CD4-positive, alpha-beta T cell (primary cell): ENCODE results near the gene STRA8. TPM values are rescaled to one million over a fixed set of nuclear protein-coding genes. Genes with fewer than 3 reads are reported as not detected.

ENCODE experiments used
- ATAC-seq: fragments of 200-7000 bp; cut with Tn5 transposase; one replicate; pipeline ENCODE4 v1.10.0; 2022; ENCODE audit warnings: mild to moderate bottlenecking; ENCODE audit not compliant: poor library complexity
- CTCF ChIA-PET: fragments of 350-600 bp; sonication (Branson Sonifier 250); formaldehyde crosslinking; loops from one replicate; lab custom pipeline; 2021; ENCODE audit warnings: antibody characterized with exemption, inconsistent platforms; lab: Charles Lee
- POLR2A ChIA-PET: fragments of 350-600 bp; sonication (Branson Sonifier 250); formaldehyde crosslinking; loops from one replicate; lab custom pipeline; 2021; ENCODE audit warnings: antibody characterized with exemption, inconsistent platforms; lab: Charles Lee
- DNase-seq, 14 experiments: peaks; one replicate each; pipeline ENCODE4 v3.0.0-alpha.2; 2013 to 2020; ENCODE audit warnings: mixed read lengths in 2 of 14
- H3K27ac ChIP-seq, 2 donors: one replicate each; pipeline versions ENCODE4 v1.5.1 to v1.7.0; 2013; ENCODE audit warnings: low read length in 2 of 2, low read depth in 1 of 2, mild to moderate bottlenecking in 1 of 2
- H3K27me3 ChIP-seq, 2 experiments: 1 replicate in 1 of 2; 2 replicates in 1 of 2; pipeline versions ENCODE4 v1.6.1 to v1.7.0; 2013; ENCODE audit warnings: low read length in 2 of 2, control low read depth in 1 of 2, mild to moderate bottlenecking in 1 of 2, moderate library complexity in 1 of 2; ENCODE audit not compliant: insufficient read depth in 2 of 2, control insufficient read depth in 1 of 2
- H3K36me3 ChIP-seq: one replicate; pipeline ENCODE4 v1.6.1; 2013; ENCODE audit warnings: low read length, control low read depth; ENCODE audit not compliant: insufficient read depth
- H3K4me1 ChIP-seq: one replicate; pipeline ENCODE4 v1.6.1; 2013; ENCODE audit warnings: low read length, control low read depth; ENCODE audit not compliant: insufficient read depth
- H3K4me3 ChIP-seq: one replicate; pipeline ENCODE4 v1.5.1; 2013; ENCODE audit warnings: mild to moderate bottlenecking, low read length, moderate library complexity
- H3K9me3 ChIP-seq, 2 experiments: 1 replicate in 1 of 2; 2 replicates in 1 of 2; pipeline versions ENCODE4 v1.6.1 to v1.7.0; 2013; ENCODE audit warnings: low read length in 2 of 2, mild to moderate bottlenecking in 2 of 2, control low read depth in 1 of 2, moderate library complexity in 1 of 2; ENCODE audit not compliant: control insufficient read depth in 1 of 2, insufficient read depth in 1 of 2
- H3K27ac Mint-ChIP-seq: one replicate; pipeline ENCODE4 v1.8.0; 2020; ENCODE audit warnings: mixed read lengths
- H3K27me3 Mint-ChIP-seq: one replicate; pipeline ENCODE4 v1.8.0; 2021; ENCODE audit warnings: mixed read lengths
- H3K36me3 Mint-ChIP-seq: one replicate; pipeline ENCODE4 v1.8.0; 2021; ENCODE audit warnings: low read depth, mixed read lengths
- H3K4me1 Mint-ChIP-seq: one replicate; pipeline ENCODE4 v1.8.0; 2021; ENCODE audit warnings: low read depth, mixed read lengths
- H3K4me3 Mint-ChIP-seq: one replicate; pipeline ENCODE4 v1.8.0; 2020; ENCODE audit warnings: mild to moderate bottlenecking, mixed read lengths
- H3K9me3 Mint-ChIP-seq: one replicate; pipeline ENCODE4 v1.8.0; 2020; ENCODE audit warnings: mixed read lengths
- CTCF ChIP-seq: fragments of 200-600 bp; IDR thresholded peaks from one replicate; pipeline ENCODE4 v1.8.0; 2022; ENCODE audit warnings: antibody characterized with exemption, mild to moderate bottlenecking
- intact Hi-C, 2 experiments: fragments of 100-400 bp; cut with DNase I in 1 of 2; cut with micrococcal nuclease in 1 of 2; formaldehyde crosslinking; loops; one replicate each; pipeline versions ENCODE4 v1.15.1 to v1.9.0; 2023 to 2025; cut with DNase I, micrococcal nuclease
- total RNA-seq, 174 experiments: library from RNA in 2 of 174; stranded (reverse) in 2 of 174; gene quantifications; one replicate each; pipeline ENCODE4 v1.2.3 and lab custom pipeline; 2021 to 2026

The STRA8 gene
- total RNA-seq, 2 experiments from 2014 or later: not detected

- intact Hi-C loops: no loop called here
- Histone ChIP-seq H3K4me3 (no peak overlapping the region), H3K27ac (no peak overlapping the region), H3K27me3 (peaks cover 0 to 2% of the 10 kb centered on the region in 2 experiments), H3K36me3 (no peaks in the 10 kb centered on the region), H3K9me3 (peaks cover 0 to 13% of the 10 kb centered on the region in 2 experiments), H3K4me1 (no peaks in the 10 kb centered on the region)
- H3K36me3 Mint-ChIP-seq: no peaks in the 10 kb centered on the region
- H3K9me3 Mint-ChIP-seq: peaks cover 14% of the 10 kb centered on the region
- ChIA-PET POLR2A (no interaction called here), CTCF (interaction anchor here (2.0 kb wide), 1 partner anchor 13 kb away, joined by 5 read pairs; no protein-coding TSS in a partner anchor)
- DNase-seq (no peak), ATAC-seq (no peak)
- peaks cover 12% of the 10 kb centered on the region for H3K27me3 Mint-ChIP-seq
- no peaks in the 10 kb centered on the region for H3K4me1 Mint-ChIP-seq
- no peak overlapping the region for H3K27ac Mint-ChIP-seq
- no peak for TF ChIP-seq CTCF
- H3K4me3 Mint-ChIP-seq: no peak overlapping the region
These were observed 27.5 kb downstream of the STRA8 start for GRCh38 chr7:135260930-135261721.

- CTCF ChIA-PET: no interaction called here
- H3K4me1 Mint-ChIP-seq: no peaks in the 10 kb centered on the region
- no peak for TF ChIP-seq CTCF
- H3K27ac Mint-ChIP-seq: no peak overlapping the region
- POLR2A ChIA-PET: no interaction called here
- Histone ChIP-seq H3K4me3 (no peak overlapping the region), H3K4me1 (no peaks in the 10 kb centered on the region), H3K36me3 (no peaks in the 10 kb centered on the region), H3K27ac (no peak overlapping the region), H3K9me3 (peaks cover 0 to 13% of the 10 kb centered on the region in 2 experiments), H3K27me3 (peaks cover 4% of the 10 kb centered on the region in 2 experiments)
- ATAC-seq (no peak), DNase-seq (no peak)
- H3K9me3 Mint-ChIP-seq: peaks cover 15% of the 10 kb centered on the region
- H3K36me3 Mint-ChIP-seq: no peaks in the 10 kb centered on the region
- H3K4me3 Mint-ChIP-seq: no peak overlapping the region
- peaks cover 14% of the 10 kb centered on the region for H3K27me3 Mint-ChIP-seq
- intact Hi-C loops: no loop called here
These were observed 29.1 kb downstream of the STRA8 start for GRCh38 chr7:135262623-135263320.

GRCh38 chr7:135263321-135263970, 29.8 kb downstream of the STRA8 start:
- Histone ChIP-seq H3K4me1 (no peaks in the 10 kb centered on the region), H3K9me3 (peaks cover 0 to 13% of the 10 kb centered on the region in 2 experiments), H3K27me3 (peaks cover 7% of the 10 kb centered on the region in 2 experiments), H3K27ac (no peak overlapping the region), H3K4me3 (no peak overlapping the region), H3K36me3 (no peaks in the 10 kb centered on the region)
- no peak for TF ChIP-seq CTCF
- Mint-ChIP-seq H3K36me3 (no peaks in the 10 kb centered on the region), H3K4me3 (no peak overlapping the region), H3K4me1 (no peaks in the 10 kb centered on the region), H3K9me3 (peaks cover 15% of the 10 kb centered on the region), H3K27ac (no peak overlapping the region), H3K27me3 (peaks cover 15% of the 10 kb centered on the region)
- DNase-seq (no peak), ATAC-seq (no peak)
- ChIA-PET POLR2A (no interaction called here), CTCF (interaction anchor here (0.9 to 1.0 kb wide), 2 partner anchors 11 to 18 kb away, joined by 3 read pairs; no protein-coding TSS in a partner anchor)
- intact Hi-C loops: no loop called here
